GM23248 (cell line): ENCODE data around the gene DRD2. TPM values are rescaled to one million over a fixed set of nuclear protein-coding genes. Genes with fewer than 3 reads are reported as not detected.

ENCODE experiments used
- DNase-seq: peaks from one replicate; pipeline ENCODE4 v3.0.0-alpha.2; 2015
- H2AFZ ChIP-seq: fragments of 200-600 bp; sonication (generic); 2 replicates; pipeline ENCODE4 v1.6.1; 2016; ENCODE audit warnings: antibody characterized with exemption
- H3F3A ChIP-seq: fragments of 200-600 bp; sonication (generic); 2 replicates; pipeline ENCODE4 v1.6.1; 2016; ENCODE audit warnings: mild to moderate bottlenecking, antibody characterized with exemption, mixed run types; ENCODE audit not compliant: insufficient read depth
- H3K27ac ChIP-seq: fragments of 200-600 bp; sonication (generic); 2 replicates; pipeline ENCODE4 v1.5.1; 2016; ENCODE audit warnings: mild to moderate bottlenecking
- H3K27me3 ChIP-seq: fragments of 200-600 bp; sonication (generic); replicated peaks from 2 replicates; pipeline ENCODE4 v1.6.1; 2016; ENCODE audit warnings: mild to moderate bottlenecking; ENCODE audit not compliant: insufficient read depth
- H3K36me3 ChIP-seq: fragments of 200-600 bp; sonication (generic); 2 replicates; pipeline ENCODE4 v1.6.1; 2016; ENCODE audit warnings: low read depth, mild to moderate bottlenecking
- H3K4me1 ChIP-seq: fragments of 200-600 bp; sonication (generic); 2 replicates; pipeline ENCODE4 v1.6.1; 2016; ENCODE audit warnings: mild to moderate bottlenecking; ENCODE audit not compliant: insufficient read depth
- H3K4me2 ChIP-seq: fragments of 200-600 bp; sonication (generic); one replicate; pipeline ENCODE4 v1.6.1; 2016; ENCODE audit warnings: mild to moderate bottlenecking; ENCODE audit not compliant: unreplicated experiment
- H3K4me3 ChIP-seq: fragments of 200-600 bp; sonication (generic); 2 replicates; pipeline ENCODE4 v1.5.1; 2016; ENCODE audit warnings: mild to moderate bottlenecking
- H3K79me2 ChIP-seq: fragments of 200-600 bp; sonication (generic); 2 replicates; pipeline ENCODE4 v1.6.1; 2016; ENCODE audit warnings: mild to moderate bottlenecking; ENCODE audit not compliant: insufficient read depth
- H3K9ac ChIP-seq: fragments of 200-600 bp; sonication (generic); 2 replicates; pipeline ENCODE4 v1.6.1; 2016; ENCODE audit warnings: mild to moderate bottlenecking
- H3K9me2 ChIP-seq: fragments of 200-600 bp; sonication (generic); 2 replicates; pipeline ENCODE4 v1.6.1; 2016; ENCODE audit warnings: mixed run types, mild to moderate bottlenecking, moderate library complexity; ENCODE audit not compliant: insufficient read depth
- H3K9me3 ChIP-seq: fragments of 200-600 bp; sonication (generic); one replicate; pipeline ENCODE4 v1.6.1; 2017; ENCODE audit warnings: low read depth
- H4K20me1 ChIP-seq: fragments of 200-600 bp; sonication (generic); 2 replicates; pipeline ENCODE4 v1.6.0; 2016; ENCODE audit not compliant: insufficient read depth
- EZH2 ChIP-seq: fragments of 200-600 bp; sonication (generic); IDR thresholded peaks from 2 replicates; pipeline ENCODE4 v1.6.1; 2018; ENCODE audit warnings: antibody characterized with exemption, mild to moderate bottlenecking; ENCODE audit not compliant: insufficient read depth, poor library complexity, severe bottlenecking
- EZH2phosphoT487 ChIP-seq: fragments of 200-600 bp; sonication (generic); IDR thresholded peaks from 2 replicates; pipeline ENCODE4 v1.6.1; 2018; ENCODE audit warnings: antibody characterized with exemption, moderate library complexity, mild to moderate bottlenecking, low read depth; ENCODE audit not compliant: insufficient read depth
- WGBS, 2 experiments: methylation state at CpG; one replicate each; pipeline ENCODE4 v1.1.6; 2015 to 2017; ENCODE audit warnings: low lambda C conversion rate in 2 of 2, low coverage in 1 of 2; ENCODE audit errors: missing lambda C conversion rate in 2 of 2; 5-methylcytosine and 5-hydroxymethylcytosine counted together
- in situ Hi-C: fragments of 300-500 bp; cut with MboI; formaldehyde crosslinking; loops from 2 replicates; pipeline ENCODE4 v1.15.0; 2020
- polyA plus RNA-seq: library from polyadenylated mRNA; unstranded; fragments of >200 nt; fragmentation: Nextera tagmentation; extraction: Ambion mirVana; gene quantifications from 2 replicates; pipeline ENCODE4 v1.2.1, GENCODE V29; 2016
- total RNA-seq: library from RNA; depleted of rRNA; stranded (reverse); fragments of >200 nt; shearing (Covaris generic); gene quantifications from 2 replicates; pipeline ENCODE4 v1.2.3, GENCODE V29; 2014

Gene DRD2
- total and polyA plus RNA-seq, 2 experiments from 2014 or later = not detected

GRCh38 chr11:113518716-113519495 lies 43.7 kb upstream of the DRD2 start:
- Histone ChIP-seq H3K27me3 (peaks cover 5% of the 10 kb centered on the region), H3K4me1 (0 out of 2 replicates have a peak, but pooled peaks cover 10% of the 10 kb centered on the region), H3F3A (no peaks in the 10 kb centered on the region), H3K36me3 (no peaks in the 10 kb centered on the region), H4K20me1 (no peaks in the 10 kb centered on the region), H3K27ac (no peak overlapping the region), H3K9me2 (no peaks in the 10 kb centered on the region), H3K9me3 (no peaks in the 10 kb centered on the region), H3K4me3 (no peak overlapping the region), H3K4me2 (no peak overlapping the region), H3K79me2 (no peaks in the 10 kb centered on the region), H3K9ac (no peak overlapping the region), H2AFZ (no peak overlapping the region)
- in situ Hi-C loops = no loop called here
- DNase-seq = no peak
- TF ChIP-seq EZH2 (no peak), EZH2phosphoT487 (no peak)
- WGBS, 2 experiments = 59 to 66% methylated on average over 5 of the region's 5 CpGs

- H3K4me3 ChIP-seq = no peak overlapping the region
- H3K9me2 ChIP-seq = no peaks in the 10 kb centered on the region
- 68 to 74% methylated on average over 6 of the region's 6 CpGs for WGBS, 2 experiments
- H3K27ac ChIP-seq = no peak overlapping the region
- in situ Hi-C loops = no loop called here
- no peaks in the 10 kb centered on the region for H3K36me3 ChIP-seq
- H3K9ac ChIP-seq = no peak overlapping the region
- no peaks in the 10 kb centered on the region for H3K9me3 ChIP-seq
- H3K79me2 ChIP-seq = no peaks in the 10 kb centered on the region
- DNase-seq = no peak
- H2AFZ ChIP-seq = no peak overlapping the region
- no peak overlapping the region for H3K4me2 ChIP-seq
- H3K27me3 ChIP-seq = peaks cover 10% of the 10 kb centered on the region
- no peaks in the 10 kb centered on the region for H3F3A ChIP-seq
- H3K4me1 ChIP-seq = 0 out of 2 replicates have a peak, but pooled peaks cover 10% of the 10 kb centered on the region
- no peaks in the 10 kb centered on the region for H4K20me1 ChIP-seq
- no peak for TF ChIP-seq EZH2phosphoT487
- TF ChIP-seq EZH2 = no peak
These were observed 42.2 kb upstream of the DRD2 start for GRCh38 chr11:113517361-113517760.

GRCh38 chr11:113514856-113515255 lies 39.7 kb upstream of the DRD2 start:
- Histone ChIP-seq H3K27me3 (peaks cover 21% of the 10 kb centered on the region), H4K20me1 (no peaks in the 10 kb centered on the region), H3K4me3 (no peak overlapping the region), H3K79me2 (no peaks in the 10 kb centered on the region), H3K4me2 (no peak overlapping the region), H3K9me2 (no peaks in the 10 kb centered on the region), H3K9ac (no peak overlapping the region), H3K9me3 (no peaks in the 10 kb centered on the region), H3K36me3 (no peaks in the 10 kb centered on the region), H3K27ac (no peak overlapping the region), H3F3A (no peaks in the 10 kb centered on the region), H3K4me1 (0 out of 2 replicates have a peak, but pooled peaks cover 1% of the 10 kb centered on the region), H2AFZ (no peak overlapping the region)
- no peak for DNase-seq
- no peak for TF ChIP-seq EZH2phosphoT487
- TF ChIP-seq EZH2 = no peak
- in situ Hi-C loops = no loop called here
- 46 to 66% methylated on average over 2 of the region's 2 CpGs for WGBS, 2 experiments

DNA sequence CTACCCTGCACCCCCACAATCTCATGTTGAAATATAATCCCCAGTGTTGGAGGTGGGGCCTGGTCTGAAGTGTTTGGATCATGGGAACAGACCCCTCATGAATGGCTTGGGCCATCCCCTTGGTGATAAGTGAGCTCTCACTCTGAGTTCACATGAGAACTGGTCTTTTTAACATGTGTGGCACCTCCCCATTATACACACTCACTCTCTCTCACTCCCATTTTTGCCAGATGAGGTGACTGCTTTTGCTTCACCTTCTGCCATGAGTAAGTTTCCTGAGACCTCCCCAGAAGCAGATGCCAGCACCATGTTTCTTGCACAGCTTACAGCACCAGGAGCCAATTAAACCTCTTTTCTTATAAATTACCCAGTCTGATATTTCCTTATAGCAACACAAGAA lies 32.1 kb upstream of the DRD2 start:
- Histone ChIP-seq H3K4me1 (peaks cover 13% of the 10 kb centered on the region), H2AFZ (no peak overlapping the region), H3K4me2 (no peak overlapping the region), H3K9me3 (no peaks in the 10 kb centered on the region), H3K4me3 (no peak overlapping the region), H3K9ac (no peak overlapping the region), H3K27me3 (peaks cover 21% of the 10 kb centered on the region; the same call in 1 of the 2 replicates), H4K20me1 (no peaks in the 10 kb centered on the region), H3K36me3 (no peaks in the 10 kb centered on the region), H3K79me2 (no peaks in the 10 kb centered on the region), H3F3A (peaks cover 15% of the 10 kb centered on the region; the same call in 1 of the 2 replicates), H3K9me2 (no peaks in the 10 kb centered on the region), H3K27ac (peak overlapping the region; percentile 68; the same call in 1 of the 2 replicates)
- in situ Hi-C loops = no loop called here
- peak; percentile 45 for DNase-seq
- no peak for TF ChIP-seq EZH2
